Common myeloid progenitor, CD34-positive (primary cell): ENCODE results near the gene TLCD3B.
"Not testable (repeated sequence)": the region's sequence is repeated elsewhere in the genome, so short reads cannot be mapped to it uniquely, and the experiment has no call there.

ENCODE experiments used
- CTCF ChIA-PET: fragments of 350-600 bp; sonication (Branson Sonifier 250); formaldehyde crosslinking; loops from one replicate; lab custom pipeline; 2021; ENCODE audit warnings: antibody characterized with exemption; lab: Charles Lee
- POLR2A ChIA-PET: fragments of 350-600 bp; sonication (Branson Sonifier 250); formaldehyde crosslinking; loops from one replicate; lab custom pipeline; 2021; ENCODE audit warnings: antibody characterized with exemption; lab: Charles Lee
- DNase-seq, 3 donors: peaks; one replicate each; pipeline versions ENCODE4 v3.0.0 to v3.0.0-alpha.2; 2013
- H3K27ac ChIP-seq, 2 experiments: 1 replicate in 1 of 2; 2 replicates in 1 of 2; pipeline ENCODE4 v1.7.0; 2013; ENCODE audit warnings: inconsistent platforms in 2 of 2, low read length in 2 of 2, mild to moderate bottlenecking in 2 of 2, low read depth in 1 of 2, moderate library complexity in 1 of 2; ENCODE audit not compliant: severe bottlenecking in 2 of 2, insufficient read depth in 1 of 2, poor library complexity in 1 of 2
- H3K27me3 ChIP-seq, 5 experiments: replicated peaks in 2 of 5; 1 replicate in 3 of 5; 2 replicates in 2 of 5; pipeline versions ENCODE4 v1.6.1 to v1.7.0; 2013; ENCODE audit warnings: low read length in 4 of 5, mild to moderate bottlenecking in 2 of 5, moderate library complexity in 2 of 5, inconsistent platforms in 1 of 5; ENCODE audit not compliant: insufficient read depth in 5 of 5, control insufficient read depth in 4 of 5
- H3K36me3 ChIP-seq, 4 experiments: 1 replicate in 2 of 4; 2 replicates in 2 of 4; pipeline versions ENCODE4 v1.6.1 to v1.7.0; 2013; ENCODE audit warnings: low read length in 3 of 4, control low read depth in 1 of 4, mild to moderate bottlenecking in 1 of 4; ENCODE audit not compliant: control insufficient read depth in 4 of 4, insufficient read depth in 4 of 4
- H3K4me1 ChIP-seq, 4 experiments: 1 replicate in 3 of 4; 2 replicates in 1 of 4; pipeline versions ENCODE4 v1.6.1 to v1.7.1; 2013; ENCODE audit warnings: low read length in 3 of 4, mild to moderate bottlenecking in 3 of 4, control low read depth in 1 of 4, inconsistent platforms in 1 of 4, moderate library complexity in 1 of 4; ENCODE audit not compliant: control insufficient read depth in 4 of 4, insufficient read depth in 4 of 4; ENCODE audit errors: control extremely low read depth in 1 of 4
- H3K4me3 ChIP-seq, 7 experiments: 1 replicate in 4 of 7; 2 replicates in 3 of 7; pipeline versions ENCODE4 v1.5.1 to v1.7.0; 2013; ENCODE audit warnings: mild to moderate bottlenecking in 7 of 7, low read length in 6 of 7, moderate library complexity in 6 of 7, inconsistent platforms in 2 of 7, low read depth in 2 of 7, control low read depth in 1 of 7; ENCODE audit not compliant: insufficient read depth in 4 of 7, control insufficient read depth in 1 of 7; ENCODE audit errors: extremely low read depth in 1 of 7
- H3K9me3 ChIP-seq, 5 experiments: 1 replicate in 4 of 5; 2 replicates in 1 of 5; pipeline versions ENCODE4 v1.6.1 to v1.7.1; 2013; ENCODE audit warnings: low read length in 4 of 5, mild to moderate bottlenecking in 2 of 5, inconsistent platforms in 1 of 5, low read depth in 1 of 5, moderate library complexity in 1 of 5; ENCODE audit not compliant: control insufficient read depth in 4 of 5, insufficient read depth in 2 of 5; ENCODE audit errors: control extremely low read depth in 1 of 5
- whole genome bisulfite sequencing: methylation state at CpG from one replicate; pipeline ENCODE4 v1.1.5; 2013; ENCODE audit not compliant: insufficient coverage; 5-methylcytosine and 5-hydroxymethylcytosine counted together

Gene TLCD3B

DNA sequence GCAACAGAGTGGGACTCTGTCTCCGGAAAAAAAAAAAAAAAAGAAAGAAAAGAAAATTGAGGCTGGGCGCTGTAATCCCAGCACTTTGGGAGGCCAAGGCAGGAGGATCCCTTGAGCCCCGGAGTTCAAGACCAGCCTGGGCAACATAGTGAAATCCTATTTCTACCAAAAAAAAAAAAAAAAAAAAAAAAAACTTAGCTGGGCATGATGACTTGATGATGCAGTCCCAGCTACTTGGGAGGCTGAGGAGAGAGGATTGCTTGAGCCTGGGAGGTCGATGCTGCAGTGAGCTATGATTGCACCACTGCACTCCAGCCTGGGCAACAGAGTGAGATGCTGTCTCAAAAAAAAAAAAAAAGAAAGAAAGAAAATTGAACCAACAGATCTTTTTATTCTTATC is 13.1 kb downstream of the TLCD3B start:
- H3K9me3 ChIP-seq, H3K36me3 ChIP-seq, H3K4me3 ChIP-seq, H3K27me3 ChIP-seq, H3K27ac ChIP-seq, DNase-seq: not testable (repeated sequence)
- ChIA-PET POLR2A (interaction anchor here (0.6 kb wide), 1 partner anchor 280 kb away, joined by 4 read pairs; no protein-coding TSS in a partner anchor), CTCF (interaction anchor here (0.8 to 1.6 kb wide), 5 partner anchors 10 to 169 kb away, joined by 3 read pairs; no protein-coding TSS in a partner anchor)
- peaks cover 0 to 11% (median 7%) of the 10 kb centered on the region in 4 experiments for H3K4me1 ChIP-seq
- 100% methylated on average over 1 of the region's 4 CpGs for WGBS

DNA sequence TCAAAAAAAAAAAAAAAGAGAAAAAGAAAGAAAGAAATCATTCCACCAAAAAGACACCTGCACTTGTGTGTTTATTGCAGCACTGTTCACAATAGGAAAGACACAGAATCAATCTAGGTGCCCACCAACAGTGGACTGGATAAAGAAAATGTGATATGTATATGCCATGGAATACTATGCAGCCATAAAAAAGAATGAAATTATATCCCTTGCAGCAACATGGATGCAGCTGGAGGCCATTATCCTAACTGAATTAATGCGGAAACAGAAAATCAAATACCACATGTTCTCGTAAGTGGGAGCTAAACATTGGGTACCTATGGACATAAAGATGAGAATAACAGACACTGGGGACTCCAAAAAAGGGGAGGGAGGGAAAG is 13.8 kb downstream of the TLCD3B start:
- DNase-seq: no peak
- H3K27me3 ChIP-seq: peaks cover 0 to 7% (median 5%) of the 10 kb centered on the region in 5 experiments
- peaks cover 0 to 11% (median 7%) of the 10 kb centered on the region in 4 experiments for H3K4me1 ChIP-seq
- ChIA-PET CTCF (interaction anchor here (0.8 to 0.9 kb wide), 2 partner anchors 13 to 15 kb away, joined by 3 read pairs; no protein-coding TSS in a partner anchor), POLR2A (no interaction called here)
- H3K27ac ChIP-seq: no peak overlapping the region
- no peaks in the 10 kb centered on the region for H3K36me3 ChIP-seq
- no peaks in the 10 kb centered on the region for H3K9me3 ChIP-seq
- H3K4me3 ChIP-seq: no peak overlapping the region
- 100% methylated on average over 1 of the region's 2 CpGs for WGBS

DNA sequence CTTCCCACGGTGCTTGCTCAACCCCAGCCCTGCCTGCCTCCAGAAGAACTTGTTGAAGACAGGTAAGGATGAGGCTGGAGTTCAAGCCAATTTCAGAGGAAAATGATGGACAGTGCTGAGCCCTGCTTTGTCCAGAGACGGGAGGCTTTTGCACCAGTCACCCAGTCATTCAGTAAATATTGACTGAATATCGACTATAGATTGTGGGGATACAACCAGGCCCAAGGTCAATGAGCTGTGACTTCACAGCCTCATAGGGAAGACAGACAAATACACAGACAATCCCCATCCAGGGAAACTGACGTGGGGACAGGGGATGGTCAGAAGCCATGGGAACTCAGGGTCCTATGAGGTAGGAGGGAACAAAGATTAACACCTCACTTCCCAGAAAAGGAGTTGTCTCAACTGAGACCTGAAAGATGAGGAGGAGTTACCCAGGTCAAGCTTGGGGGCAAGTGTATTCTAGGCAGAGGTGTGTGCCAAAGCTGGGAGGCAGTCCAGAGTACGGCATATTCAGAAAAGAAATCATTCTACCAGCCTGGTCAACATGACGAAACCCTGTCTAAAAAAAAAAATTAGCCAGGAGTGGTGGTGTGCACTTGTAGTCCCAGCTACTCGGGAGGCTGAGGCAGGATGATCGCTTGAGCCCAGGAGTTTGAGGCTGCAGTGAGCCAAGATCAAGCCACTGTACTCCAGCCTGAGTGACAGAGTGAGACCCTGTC is 14.4 kb downstream of the TLCD3B start:
- peaks cover 0 to 12% (median 10%) of the 10 kb centered on the region in 4 experiments for H3K4me1 ChIP-seq
- ChIA-PET POLR2A (no interaction called here), CTCF (no interaction called here)
- no peak overlapping the region for H3K4me3 ChIP-seq
- H3K9me3 ChIP-seq: no peaks in the 10 kb centered on the region
- H3K27ac ChIP-seq: no peak overlapping the region
- DNase-seq: no peak
- H3K27me3 ChIP-seq: peaks cover 0 to 12% (median 9%) of the 10 kb centered on the region in 5 experiments
- WGBS: 86% methylated on average over 6 of the region's 8 CpGs
- no peaks in the 10 kb centered on the region for H3K36me3 ChIP-seq

DNA sequence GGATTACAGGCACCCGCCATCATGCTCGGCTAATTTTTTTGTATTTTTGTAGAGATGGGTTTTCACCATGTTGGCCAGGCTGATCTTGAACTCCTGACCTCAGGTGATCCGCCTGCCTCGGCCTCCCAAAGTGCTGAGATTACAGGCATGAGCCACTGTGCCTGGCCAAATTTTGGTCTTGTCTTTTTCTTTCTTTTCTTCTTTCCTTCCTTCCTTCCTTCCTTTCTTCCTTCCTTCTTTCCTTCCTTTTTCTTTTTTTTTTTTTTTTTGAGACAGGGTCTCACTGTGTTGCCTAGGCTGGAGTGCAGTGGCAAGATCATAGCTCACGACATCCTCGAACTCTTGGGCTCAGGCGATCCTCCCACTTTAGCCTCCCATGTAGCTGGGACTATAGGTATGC is 15.6 kb downstream of the TLCD3B start:
- CTCF ChIA-PET: interaction anchor here (0.6 kb wide), 1 partner anchor 78 kb away, joined by 3 read pairs; no protein-coding TSS in a partner anchor
- H3K9me3 ChIP-seq, H3K4me3 ChIP-seq, H3K27ac ChIP-seq, H3K36me3 ChIP-seq, DNase-seq: not testable (repeated sequence)
- POLR2A ChIA-PET: interaction anchor here (0.6 kb wide), 1 partner anchor 1114 kb away, joined by 10 read pairs; no protein-coding TSS in a partner anchor
- 94% methylated on average over 5 of the region's 7 CpGs for WGBS
- H3K27me3 ChIP-seq: peaks cover 0 to 22% (median 9%) of the 10 kb centered on the region in 5 experiments
- peaks cover 0 to 14% (median 12%) of the 10 kb centered on the region in 4 experiments for H3K4me1 ChIP-seq

DNA sequence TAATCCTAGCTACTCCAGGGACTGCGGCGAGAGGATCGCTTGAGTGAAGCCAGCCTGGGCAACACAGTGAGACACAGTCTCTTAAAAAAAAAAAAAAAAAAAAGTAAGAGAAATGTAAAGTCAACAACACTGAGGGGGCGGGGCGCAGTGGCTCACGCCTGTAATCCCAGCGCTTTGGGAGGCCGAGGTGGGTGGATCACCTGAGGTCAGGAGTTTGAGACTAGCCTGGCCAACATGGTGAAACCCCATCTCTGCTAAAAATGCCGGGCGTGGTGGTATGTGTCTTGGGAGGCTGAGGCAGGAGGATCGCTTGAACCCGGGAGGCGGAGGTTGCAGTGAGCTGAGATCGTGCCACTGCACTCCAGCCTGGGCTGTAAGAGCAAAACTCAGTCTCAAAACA is 18.5 kb downstream of the TLCD3B start:
- peaks cover 0 to 19% (median 17%) of the 10 kb centered on the region in 4 experiments for H3K4me1 ChIP-seq
- WGBS: 91% methylated on average over 9 of the region's 14 CpGs
- H3K27me3 ChIP-seq: peaks cover 0 to 39% (median 15%) of the 10 kb centered on the region in 5 experiments
- H3K4me3 ChIP-seq, H3K36me3 ChIP-seq, DNase-seq, H3K9me3 ChIP-seq, POLR2A ChIA-PET, H3K27ac ChIP-seq, CTCF ChIA-PET: not testable (repeated sequence)

DNA sequence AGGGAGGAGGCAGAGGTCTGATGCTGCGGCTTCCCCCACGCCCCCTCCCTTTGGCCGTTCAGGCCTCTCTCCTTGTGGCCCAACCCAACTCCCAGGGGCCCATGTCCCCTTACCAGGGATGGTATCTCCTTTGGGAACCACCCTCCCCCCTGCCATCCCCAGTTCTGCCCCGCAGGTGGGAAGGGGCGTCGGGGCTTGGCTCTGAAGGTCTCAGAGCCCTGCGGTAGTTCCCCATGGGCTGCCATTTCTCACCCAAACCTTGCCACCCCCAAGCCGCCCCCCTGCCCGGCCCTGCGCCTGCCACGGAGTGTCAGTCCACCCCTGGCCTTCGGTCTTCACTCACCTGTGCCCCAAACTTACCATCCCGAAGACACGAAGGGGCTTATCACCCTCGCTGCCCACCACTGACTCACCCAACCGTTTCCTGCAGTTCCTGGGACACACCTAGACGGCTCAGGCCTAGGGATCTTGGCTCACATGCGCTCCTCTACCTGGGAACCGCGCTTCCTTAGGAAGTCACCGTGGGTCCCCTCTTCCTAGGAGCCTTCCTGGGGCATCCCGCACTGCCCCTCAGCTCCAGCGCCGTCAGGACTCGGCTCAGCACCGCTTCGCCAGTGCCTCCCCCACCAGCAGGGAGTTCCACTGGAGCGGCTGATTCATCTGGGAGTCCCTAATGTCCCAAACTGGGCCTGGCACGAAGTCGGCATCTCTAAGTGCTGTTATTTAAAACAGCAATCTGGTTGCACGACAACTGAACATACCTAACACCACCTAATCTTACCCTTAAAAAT is 19.2 kb downstream of the TLCD3B start:
- no peak overlapping the region for H3K27ac ChIP-seq
- CTCF ChIA-PET: interaction anchor here (0.7 kb wide), 1 partner anchor 12 kb away, joined by 3 read pairs; no protein-coding TSS in a partner anchor
- peak overlapping the region in 2 of 7 experiments; percentile 64 to 71 for H3K4me3 ChIP-seq
- peaks cover 0 to 39% (median 15%) of the 10 kb centered on the region in 5 experiments for H3K27me3 ChIP-seq
- H3K36me3 ChIP-seq: no peaks in the 10 kb centered on the region
- WGBS: 25% methylated on average over 22 of the region's 31 CpGs
- no peaks in the 10 kb centered on the region for H3K9me3 ChIP-seq
- peaks cover 0 to 19% (median 17%) of the 10 kb centered on the region in 4 experiments for H3K4me1 ChIP-seq
- DNase-seq: no peak
- POLR2A ChIA-PET: no interaction called here
